Endothelial cell of umbilical vein (primary cell): ENCODE results near the gene NRM. TPM values are rescaled to one million over a fixed set of nuclear protein-coding genes. Genes with fewer than 3 reads are reported as not detected.
A peak's percentile ranks its signal among the peaks of the same experiment; 100 is the strongest.

Source experiments
- BruUV-seq: library from RNA; stranded (reverse); fragments of 400-500 nt; replicated peaks from 2 replicates; lab custom pipeline; 2021; lab: Mats Ljungman, UMichigan
- CTCF ChIA-PET: fragments of 300-600, 350-600 bp; sonication (Branson Sonifier 250); formaldehyde crosslinking; loops from one replicate; lab custom pipeline; 2021; ENCODE audit warnings: antibody characterized with exemption, inconsistent platforms; lab: Charles Lee
- POLR2A ChIA-PET: fragments of 300-600, 350-600 bp; sonication (Branson Sonifier 250); formaldehyde crosslinking; loops from one replicate; lab custom pipeline; 2021; ENCODE audit warnings: antibody characterized with exemption, inconsistent platforms; lab: Charles Lee
- DNase-seq: peaks from one replicate; pipeline ENCODE4 v3.0.0-alpha.2; 2011; ENCODE audit warnings: low read depth, low spot score
- FAIRE-seq: peaks from 2 replicates; lab custom pipeline; 2011; peaks lifted over from hg19 to GRCh38; lab: Jason Lieb, UNC
- H2AFZ ChIP-seq: 2 replicates; pipeline ENCODE4 v1.6.0; 2012; ENCODE audit warnings: low read depth, low read length, control low read depth, inconsistent platforms
- H3K27ac ChIP-seq: 2 replicates; pipeline ENCODE4 v1.5.1; 2011; ENCODE audit warnings: low read depth, mild to moderate bottlenecking, control low read depth, low read length, moderate library complexity; ENCODE audit not compliant: insufficient read depth
- H3K27me3 ChIP-seq, 2 experiments: 2 replicates each; pipeline versions ENCODE4 v1.6.0 to v1.6.1; 2011; ENCODE audit warnings: low read length in 2 of 2, mixed read lengths in 1 of 2; ENCODE audit not compliant: control insufficient read depth in 2 of 2, insufficient read depth in 2 of 2
- H3K36me3 ChIP-seq, 2 experiments: 2 replicates in 1 of 2; 3 replicates in 1 of 2; pipeline ENCODE4 v1.5.1; 2011; ENCODE audit warnings: low read length in 2 of 2, mild to moderate bottlenecking in 1 of 2, moderate library complexity in 1 of 2; ENCODE audit not compliant: control insufficient read depth in 2 of 2, insufficient read depth in 2 of 2; ENCODE audit errors: extremely low read depth in 1 of 2
- H3K4me1 ChIP-seq: 3 replicates; pipeline ENCODE4 v1.5.1; 2011; ENCODE audit warnings: mild to moderate bottlenecking, low read length; ENCODE audit not compliant: control insufficient read depth, insufficient read depth; ENCODE audit errors: extremely low read depth
- H3K4me2 ChIP-seq: 2 replicates; pipeline ENCODE4 v1.6.1; 2011; ENCODE audit warnings: low read length, control low read depth, mixed read lengths; ENCODE audit not compliant: insufficient read depth
- H3K4me3 ChIP-seq, 3 experiments: fragments of 200-600 bp in 1 of 3; sonication (generic), shearing (Covaris generic) in 1 of 3; replicated peaks in 1 of 3; 2 replicates each; pipeline ENCODE4 v1.5.1; 2011 to 2016; ENCODE audit warnings: control low read depth in 3 of 3, low read length in 3 of 3, mild to moderate bottlenecking in 2 of 3, inconsistent platforms in 1 of 3, low read depth in 1 of 3, moderate library complexity in 1 of 3; ENCODE audit not compliant: insufficient read depth in 1 of 3
- H3K79me2 ChIP-seq: 2 replicates; pipeline ENCODE4 v1.6.0; 2012; ENCODE audit warnings: low read length, inconsistent platforms; ENCODE audit not compliant: control insufficient read depth, insufficient read depth
- H3K9ac ChIP-seq: replicated peaks from 2 replicates; pipeline ENCODE3; 2011; ENCODE audit warnings: low read length, control low read depth; ENCODE audit not compliant: insufficient read depth; ENCODE audit errors: extremely low read depth
- H3K9me1 ChIP-seq: replicated peaks from 3 replicates; pipeline ENCODE4 v1.6.0; 2011; ENCODE audit warnings: mild to moderate bottlenecking, low read length; ENCODE audit not compliant: control insufficient read depth, insufficient read depth; ENCODE audit errors: extremely low read depth
- H3K9me3 ChIP-seq: replicated peaks from 2 replicates; pipeline ENCODE4 v1.5.1; 2012; ENCODE audit warnings: low read length, inconsistent platforms; ENCODE audit not compliant: control insufficient read depth, insufficient read depth
- H4K20me1 ChIP-seq: replicated peaks from 2 replicates; pipeline ENCODE3; 2011; ENCODE audit warnings: mild to moderate bottlenecking, low read length; ENCODE audit not compliant: control insufficient read depth, insufficient read depth; ENCODE audit errors: extremely low read depth
- EZH2 ChIP-seq: IDR thresholded peaks from 2 replicates; pipeline ENCODE4 v1.6.1; 2012; ENCODE audit warnings: borderline replicate concordance, low read depth, mild to moderate bottlenecking, moderate library complexity, low read length, inconsistent platforms; ENCODE audit not compliant: severe bottlenecking
- FOS ChIP-seq: IDR thresholded peaks from 2 replicates; pipeline ENCODE4 v1.6.1; 2011; ENCODE audit warnings: mild to moderate bottlenecking, low read length, moderate library complexity, borderline replicate concordance; ENCODE audit not compliant: insufficient read depth
- JUN ChIP-seq: IDR thresholded peaks from 2 replicates; pipeline ENCODE4 v1.6.1; 2011; ENCODE audit warnings: borderline replicate concordance, low read depth; ENCODE audit not compliant: insufficient read length, insufficient read depth
- MAX ChIP-seq: IDR thresholded peaks from 2 replicates; pipeline ENCODE4 v1.6.1; 2011; ENCODE audit not compliant: insufficient read depth, insufficient read length
- MYC ChIP-seq: IDR thresholded peaks from one replicate; pipeline ENCODE4 v1.6.1; 2011; ENCODE audit warnings: mild to moderate bottlenecking, low read depth, low read length
- POLR2A ChIP-seq: IDR thresholded peaks from 2 replicates; pipeline ENCODE4 v1.6.1; 2012; ENCODE audit warnings: low read depth, mild to moderate bottlenecking, control low read depth, low read length
- dilution Hi-C: fragments of 300-500 bp; cut with MboI; formaldehyde crosslinking; loops from one replicate; pipeline ENCODE4 v1.15.0; 2019; ENCODE audit warnings: low sequenced_read_pairs; ENCODE audit not compliant: extremely low pct_ligation_motif_present
- intact Hi-C: fragments of 100-400 bp; cut with micrococcal nuclease; formaldehyde crosslinking; loops from one replicate; pipeline ENCODE4 v1.10.0; 2022
- polyA plus RNA-seq, 4 experiments: library from polyadenylated mRNA; depleted of rRNA in 3 of 4; stranded (reverse) in 3 of 4; unstranded in 1 of 4; fragments of >200 nt; gene quantifications; 2 replicates each; pipeline versions ENCODE4 v1.2.1 to v1.2.3, GENCODE V29; 2011 to 2012; ENCODE audit warnings: missing spikeins in 1 of 4
- total RNA-seq: library from RNA; stranded (reverse); gene quantifications from 2 replicates; pipeline ENCODE4 v1.2.3, GENCODE V29; 2021
- TF ChIP-seq, protein P1 (sequence below), 2 donors: IDR thresholded peaks; 1 replicate in 1 of 2; 2 replicates in 1 of 2; pipeline ENCODE4 v1.5.1; 2011; ENCODE audit warnings: low read length in 2 of 2, mild to moderate bottlenecking in 2 of 2, moderate library complexity in 2 of 2, control low read depth in 1 of 2, inconsistent platforms in 1 of 2, low read depth in 1 of 2; ENCODE audit not compliant: insufficient read depth in 1 of 2; ENCODE audit errors: extremely low read depth in 1 of 2

NRM gene
- total and polyA plus RNA-seq, 2 donors (not counting 3 experiments of a cell fraction or from before 2014, with no cell fraction given): 32.2 to 33.8 TPM

DNA sequence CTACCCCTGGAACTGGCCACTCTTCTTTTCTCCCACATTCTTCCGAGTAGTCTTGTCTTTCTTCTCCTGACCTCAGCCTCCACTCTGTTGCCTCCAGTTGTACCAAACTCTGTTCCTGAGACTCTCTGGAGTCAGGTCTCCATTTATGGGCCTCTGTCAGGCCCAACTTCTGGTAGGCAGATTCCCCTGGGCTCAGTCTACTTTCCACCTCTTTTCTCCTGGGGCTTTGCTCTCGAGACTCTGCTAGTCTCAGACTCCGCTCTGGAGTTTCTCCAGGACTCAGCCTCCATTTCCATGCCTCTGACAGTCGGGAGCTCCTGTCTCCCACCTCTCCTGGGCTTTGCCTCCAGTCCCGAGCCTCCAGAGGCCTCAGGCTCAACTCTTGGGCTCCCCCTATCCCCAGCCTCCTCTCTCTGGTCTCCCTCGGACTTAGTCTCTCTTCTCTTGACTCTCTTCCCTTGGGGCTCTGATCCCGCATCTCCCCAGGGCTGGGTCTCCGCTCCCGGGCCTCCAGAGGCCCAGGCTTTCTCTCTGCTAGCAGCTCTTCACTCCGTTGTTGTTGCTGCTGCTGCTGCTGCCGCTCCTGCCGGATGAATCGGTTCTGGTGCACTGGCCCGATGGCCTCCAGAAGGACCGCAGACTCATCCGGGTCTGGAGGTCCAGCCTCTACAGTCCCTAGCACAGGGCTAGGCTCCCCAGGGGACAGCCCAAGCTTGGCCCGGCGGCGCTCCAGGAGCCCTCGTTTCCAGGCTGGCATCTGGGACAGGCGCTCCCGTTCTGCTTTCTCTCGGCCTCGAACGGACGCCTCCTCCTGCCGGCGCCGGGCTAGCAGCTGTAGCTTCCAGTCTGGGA, 5.4 kb downstream of the NRM start:
- Histone ChIP-seq H3K4me2 (peak overlapping the region; percentile 80), H3K36me3 (no peaks in the 10 kb centered on the region), H3K9me1 (no peaks in the 10 kb centered on the region), H3K27me3 (no peaks in the 10 kb centered on the region), H3K9me3 (no peaks in the 10 kb centered on the region), H3K79me2 (peaks cover 83% of the 10 kb centered on the region), H3K4me3 (peak overlapping the region; percentile 81 to 92 (median 90)), H3K27ac (peak overlapping the region; percentile 68), H3K4me1 (peaks cover 41% of the 10 kb centered on the region), H2AFZ (no peak overlapping the region), H4K20me1 (no peaks in the 10 kb centered on the region), H3K9ac (peak overlapping the region; percentile 73)
- DNase-seq (peak; percentile 34), FAIRE-seq (no peak)
- POLR2A ChIA-PET: interaction anchor here (1.8 kb wide), 1 partner anchor 32 kb away, joined by 6 read pairs; the partner anchor contains the start of gene MDC1
- intact Hi-C loops (no loop called here), dilution Hi-C loops (no loop called here)
- BruUV-seq: TSS peak; percentile 56
- TF ChIP-seq EZH2 (no peak), JUN (no peak), FOS (no peak), POLR2A (no peak), MYC (no peak), MAX (no peak)
- TF ChIP-seq, protein P1, sequence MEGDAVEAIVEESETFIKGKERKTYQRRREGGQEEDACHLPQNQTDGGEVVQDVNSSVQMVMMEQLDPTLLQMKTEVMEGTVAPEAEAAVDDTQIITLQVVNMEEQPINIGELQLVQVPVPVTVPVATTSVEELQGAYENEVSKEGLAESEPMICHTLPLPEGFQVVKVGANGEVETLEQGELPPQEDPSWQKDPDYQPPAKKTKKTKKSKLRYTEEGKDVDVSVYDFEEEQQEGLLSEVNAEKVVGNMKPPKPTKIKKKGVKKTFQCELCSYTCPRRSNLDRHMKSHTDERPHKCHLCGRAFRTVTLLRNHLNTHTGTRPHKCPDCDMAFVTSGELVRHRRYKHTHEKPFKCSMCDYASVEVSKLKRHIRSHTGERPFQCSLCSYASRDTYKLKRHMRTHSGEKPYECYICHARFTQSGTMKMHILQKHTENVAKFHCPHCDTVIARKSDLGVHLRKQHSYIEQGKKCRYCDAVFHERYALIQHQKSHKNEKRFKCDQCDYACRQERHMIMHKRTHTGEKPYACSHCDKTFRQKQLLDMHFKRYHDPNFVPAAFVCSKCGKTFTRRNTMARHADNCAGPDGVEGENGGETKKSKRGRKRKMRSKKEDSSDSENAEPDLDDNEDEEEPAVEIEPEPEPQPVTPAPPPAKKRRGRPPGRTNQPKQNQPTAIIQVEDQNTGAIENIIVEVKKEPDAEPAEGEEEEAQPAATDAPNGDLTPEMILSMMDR (IDR thresholded peaks at IDR 0.05; ENCODE audit: extremely low read depth in 1 of 2, insufficient read depth in 1 of 2, low read depth in 1 of 2, low read length in 2 of 2): peak; percentile 20 to 50
- CTCF ChIA-PET: interaction anchor here (0.9 to 5.2 kb wide), 9 partner anchors 12 to 229 kb away, joined by 3 to 25 read pairs (median 4); partner anchors contain the start of genes DHX16, MDC1 and VARS2
